ENCODE data around the gene AGFG1.

- TF ChIP-seq POLR2A (IDR thresholded peaks at IDR 0.05) (no peak), CTCF (IDR thresholded peaks at IDR 0.05) (no peak)
Observed at GRCh38 chr2:227474410-227474809, 2.5 kb downstream of the AGFG1 start.

Measured in upper lobe of left lung (tissue), 4 donors.